Endothelial cell (in vitro differentiated cells): ENCODE measurements around the gene LRRC27. TPM values are rescaled to one million over a fixed set of nuclear protein-coding genes. Genes with fewer than 3 reads are reported as not detected.

Source experiments
- DNase-seq: peaks from one replicate; pipeline ENCODE4 v3.0.0; 2021; ENCODE audit warnings: low spot score
- H3K27ac Mint-ChIP-seq: one replicate; pipeline ENCODE4 v1.8.0; 2021; ENCODE audit warnings: mixed read lengths, inconsistent platforms; ENCODE audit not compliant: unreplicated experiment
- H3K27me3 Mint-ChIP-seq: one replicate; pipeline ENCODE4 v1.8.0; 2021; ENCODE audit warnings: mild to moderate bottlenecking, moderate library complexity, mixed read lengths, inconsistent platforms; ENCODE audit not compliant: unreplicated experiment
- H3K36me3 Mint-ChIP-seq: one replicate; pipeline ENCODE4 v1.8.0; 2021; ENCODE audit warnings: mild to moderate bottlenecking, low read depth, mixed read lengths, inconsistent platforms; ENCODE audit not compliant: unreplicated experiment
- H3K4me1 Mint-ChIP-seq: one replicate; pipeline ENCODE4 v1.8.0; 2021; ENCODE audit warnings: mild to moderate bottlenecking, mixed read lengths, inconsistent platforms; ENCODE audit not compliant: unreplicated experiment
- H3K4me3 Mint-ChIP-seq: one replicate; pipeline ENCODE4 v1.8.0; 2021; ENCODE audit warnings: mild to moderate bottlenecking, mixed read lengths, inconsistent platforms; ENCODE audit not compliant: unreplicated experiment
- H3K9me3 Mint-ChIP-seq: one replicate; pipeline ENCODE4 v1.8.0; 2021; ENCODE audit warnings: mixed read lengths, inconsistent platforms; ENCODE audit not compliant: unreplicated experiment
- total RNA-seq: library from RNA; stranded (reverse); fragmentation: NEBNext Ultra II Directional; extraction: Animal tissue kit (Norgen Biotek cat#: 25700); gene quantifications from one replicate; pipeline ENCODE4 v1.2.1, GENCODE V29; 2021; ENCODE audit not compliant: unreplicated experiment
- TF ChIP-seq, protein P1 (sequence below): fragments of 200-600 bp; sonication (generic); IDR thresholded peaks from one replicate; pipeline ENCODE4 v1.5.0; 2021; ENCODE audit warnings: antibody characterized with exemption; ENCODE audit not compliant: unreplicated experiment

Gene LRRC27
- total RNA-seq, 1 donor from 2014 or later: 11.1 TPM

DNA sequence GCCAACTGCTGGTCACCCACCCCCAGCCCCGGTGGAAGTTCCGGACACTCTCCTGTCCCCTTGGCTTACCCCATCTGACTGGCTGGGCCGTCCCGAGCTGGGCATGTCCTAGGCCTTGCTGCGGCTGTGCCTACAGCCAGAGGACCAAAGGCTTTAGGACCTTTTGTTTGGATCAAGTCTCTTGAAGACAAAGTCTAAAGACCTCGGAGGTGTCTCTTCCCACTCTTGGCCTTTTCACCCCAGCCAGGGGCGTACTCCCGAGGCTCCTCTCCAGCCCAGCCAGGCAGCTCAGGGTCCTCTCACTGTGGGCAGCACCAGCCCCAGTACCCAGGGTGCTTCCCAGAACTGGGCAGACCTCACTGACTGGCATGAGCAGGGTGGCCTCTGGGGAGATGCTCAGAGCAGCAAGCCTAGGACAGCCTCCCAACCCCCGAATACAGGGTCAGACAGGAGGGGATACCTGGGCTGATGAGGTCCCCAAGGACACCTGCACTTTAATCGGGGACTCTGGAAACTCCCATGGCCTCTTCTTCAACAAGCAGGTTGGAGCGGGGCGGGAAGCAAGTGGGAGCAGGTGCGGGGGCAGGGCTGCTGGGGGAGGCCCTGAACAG lies 62.3 kb downstream of the LRRC27 start:
- peaks cover 8% of the 10 kb centered on the region for H3K36me3 Mint-ChIP-seq
- H3K9me3 Mint-ChIP-seq: no peaks in the 10 kb centered on the region
- no peak for DNase-seq
- TF ChIP-seq, protein P1, sequence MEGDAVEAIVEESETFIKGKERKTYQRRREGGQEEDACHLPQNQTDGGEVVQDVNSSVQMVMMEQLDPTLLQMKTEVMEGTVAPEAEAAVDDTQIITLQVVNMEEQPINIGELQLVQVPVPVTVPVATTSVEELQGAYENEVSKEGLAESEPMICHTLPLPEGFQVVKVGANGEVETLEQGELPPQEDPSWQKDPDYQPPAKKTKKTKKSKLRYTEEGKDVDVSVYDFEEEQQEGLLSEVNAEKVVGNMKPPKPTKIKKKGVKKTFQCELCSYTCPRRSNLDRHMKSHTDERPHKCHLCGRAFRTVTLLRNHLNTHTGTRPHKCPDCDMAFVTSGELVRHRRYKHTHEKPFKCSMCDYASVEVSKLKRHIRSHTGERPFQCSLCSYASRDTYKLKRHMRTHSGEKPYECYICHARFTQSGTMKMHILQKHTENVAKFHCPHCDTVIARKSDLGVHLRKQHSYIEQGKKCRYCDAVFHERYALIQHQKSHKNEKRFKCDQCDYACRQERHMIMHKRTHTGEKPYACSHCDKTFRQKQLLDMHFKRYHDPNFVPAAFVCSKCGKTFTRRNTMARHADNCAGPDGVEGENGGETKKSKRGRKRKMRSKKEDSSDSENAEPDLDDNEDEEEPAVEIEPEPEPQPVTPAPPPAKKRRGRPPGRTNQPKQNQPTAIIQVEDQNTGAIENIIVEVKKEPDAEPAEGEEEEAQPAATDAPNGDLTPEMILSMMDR: no peak
- peaks cover 7% of the 10 kb centered on the region for H3K4me1 Mint-ChIP-seq
- H3K27ac Mint-ChIP-seq: no peak overlapping the region
- H3K4me3 Mint-ChIP-seq: no peak overlapping the region
- peaks cover 9% of the 10 kb centered on the region for H3K27me3 Mint-ChIP-seq

DNA sequence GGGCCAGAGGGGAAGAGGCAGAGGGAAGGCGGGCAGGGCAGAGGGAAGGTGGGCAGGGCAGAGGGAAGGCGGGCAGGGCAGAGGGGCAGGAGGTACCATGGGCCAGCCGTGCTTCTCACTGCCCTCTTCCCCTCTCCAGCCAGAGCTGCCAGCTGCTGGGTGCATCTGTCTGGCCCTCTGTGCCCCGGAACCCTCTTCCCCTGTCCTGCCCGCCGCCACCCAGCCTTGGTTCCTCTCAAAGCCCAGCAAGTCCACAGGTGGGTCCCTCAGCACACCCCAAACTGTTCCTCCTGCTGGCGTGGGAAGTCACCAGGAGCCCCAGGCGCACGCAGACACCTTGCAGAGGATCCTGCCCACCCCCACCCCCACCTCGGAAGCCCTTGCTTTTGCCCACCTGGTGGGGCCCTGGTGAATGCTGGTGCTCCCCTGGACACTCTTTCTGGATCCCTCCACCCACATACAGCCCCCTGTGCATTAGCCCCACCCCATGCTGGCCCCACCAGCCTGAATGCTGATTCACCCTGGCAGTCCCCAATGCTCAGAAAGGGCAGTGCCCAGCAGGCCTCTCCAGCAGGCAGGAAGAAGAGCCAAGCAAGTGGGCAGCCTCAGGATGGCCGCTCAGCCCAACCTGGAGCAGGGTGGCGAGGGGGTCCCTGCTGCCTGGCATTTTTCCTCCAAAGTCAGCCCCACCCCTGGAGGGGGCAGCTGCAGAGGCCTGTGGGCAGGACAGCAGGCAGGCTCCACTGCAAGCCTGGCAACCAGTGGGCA lies 63.1 kb downstream of the LRRC27 start:
- Mint-ChIP-seq H3K27me3 (peaks cover 12% of the 10 kb centered on the region), H3K9me3 (no peaks in the 10 kb centered on the region), H3K36me3 (peaks cover 8% of the 10 kb centered on the region), H3K4me3 (peak overlapping the region; percentile 51), H3K27ac (no peak overlapping the region), H3K4me1 (peaks cover 7% of the 10 kb centered on the region)
- TF ChIP-seq, protein P1: no peak
- DNase-seq: no peak

DNA sequence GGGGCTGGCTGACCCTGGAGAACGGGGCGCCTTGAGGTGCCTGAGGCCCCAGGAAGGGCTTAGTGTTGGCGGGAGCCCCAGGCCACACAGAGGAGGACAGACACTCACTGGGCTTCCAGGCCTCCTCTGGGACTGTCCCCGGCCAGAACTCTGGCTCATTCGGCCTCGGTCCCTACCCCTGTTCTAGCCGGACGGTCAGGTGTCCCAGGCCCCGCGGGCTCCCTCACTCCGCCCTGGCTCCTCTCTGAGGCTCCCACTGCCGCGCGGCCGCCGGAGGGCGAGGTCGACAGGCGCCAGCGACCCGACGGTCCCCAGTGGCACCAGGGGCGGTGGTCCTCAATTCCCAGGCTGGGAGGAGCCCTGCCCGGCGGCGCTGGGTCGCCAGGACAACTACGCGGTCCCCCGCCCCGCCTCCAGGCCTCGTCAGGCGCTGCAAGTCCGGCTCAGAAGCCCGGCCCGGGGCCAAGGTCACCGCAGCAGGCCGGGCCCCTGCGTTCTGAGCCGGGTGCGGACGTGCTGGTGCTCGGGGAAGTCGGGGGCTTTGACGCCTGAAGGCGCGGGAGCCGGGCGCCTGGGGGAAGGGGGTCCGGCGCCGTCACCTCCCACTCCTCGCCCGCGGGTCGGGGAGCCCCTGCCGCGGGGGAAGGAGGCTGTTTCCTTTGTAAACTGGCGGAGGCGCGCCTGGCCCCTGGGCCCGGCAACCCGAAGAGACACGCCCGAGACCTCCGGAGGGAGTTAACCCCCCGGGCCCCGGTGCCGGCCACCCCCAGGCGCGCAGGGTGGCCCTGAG lies 63.9 kb downstream of the LRRC27 start:
- H3K27me3 Mint-ChIP-seq: peaks cover 12% of the 10 kb centered on the region
- DNase-seq: peak; percentile 69
- no peak overlapping the region for H3K27ac Mint-ChIP-seq
- peaks cover 7% of the 10 kb centered on the region for H3K4me1 Mint-ChIP-seq
- TF ChIP-seq, protein P1: no peak
- H3K4me3 Mint-ChIP-seq: no peak overlapping the region
- no peaks in the 10 kb centered on the region for H3K9me3 Mint-ChIP-seq
- H3K36me3 Mint-ChIP-seq: peaks cover 8% of the 10 kb centered on the region

DNA sequence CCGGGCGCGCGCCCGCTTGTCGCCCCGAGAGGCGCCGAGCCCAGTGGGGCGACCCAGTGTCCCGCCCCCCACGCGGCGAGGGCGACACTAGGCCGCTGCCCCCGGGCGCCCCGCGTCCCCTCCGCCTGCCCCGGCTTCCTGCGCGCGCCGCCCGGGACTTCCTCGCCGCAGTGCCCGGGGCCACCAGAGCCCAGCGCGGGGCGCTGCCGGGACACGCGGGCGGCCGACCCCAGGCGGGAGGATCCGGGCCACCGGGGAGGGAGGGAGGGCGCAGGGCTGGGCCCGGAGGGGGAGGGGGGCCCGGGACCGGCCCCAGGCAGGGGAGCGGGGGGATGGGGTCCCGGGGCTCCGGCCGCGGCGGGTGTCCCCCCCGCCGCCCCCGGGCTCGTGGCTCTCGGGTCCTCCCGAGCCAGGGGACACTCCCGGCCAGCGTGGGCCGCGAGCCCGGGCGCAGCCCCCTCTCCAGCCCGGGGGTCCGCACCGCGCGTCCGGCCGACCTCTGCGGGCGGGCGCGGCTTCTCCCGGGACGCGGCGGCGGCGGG lies 64.6 kb downstream of the LRRC27 start:
- H3K27ac Mint-ChIP-seq: no peak overlapping the region
- peaks cover 7% of the 10 kb centered on the region for H3K4me1 Mint-ChIP-seq
- H3K4me3 Mint-ChIP-seq: no peak overlapping the region
- H3K36me3 Mint-ChIP-seq: peaks cover 8% of the 10 kb centered on the region
- H3K9me3 Mint-ChIP-seq: no peaks in the 10 kb centered on the region
- peaks cover 12% of the 10 kb centered on the region for H3K27me3 Mint-ChIP-seq
- peak; percentile 74 for DNase-seq
- TF ChIP-seq, protein P1: peak; percentile 49
